Right lung (tissue), 5 donors: Measurements from ENCODE around the gene MTFR2. TPM values are rescaled to one million over a fixed set of nuclear protein-coding genes. Genes with fewer than 3 reads are reported as not detected.

Experiments
- DNase-seq, 2 donors: peaks; one replicate each; pipeline ENCODE4 v3.0.0-alpha.2; 2013
- polyA plus RNA-seq, 5 donors: library from polyadenylated mRNA; unstranded; fragments of 120-200 nt; gene quantifications; one replicate each; pipeline versions ENCODE4 v1.2.1 to v1.2.3, GENCODE V29; 2013; ENCODE audit warnings: inconsistent platforms in 1 of 5, low replicate concordance in 1 of 5; ENCODE audit not compliant: insufficient read length in 5 of 5, insufficient read depth in 1 of 5

MTFR2 gene
- polyA plus RNA-seq, 5 donors: 1.8 to 4.1 (median 3.3) TPM

GRCh38 chr6:136188486-136188885 is 61.6 kb downstream of the MTFR2 start:
- DNase-seq: no peak

GRCh38 chr6:136186363-136186762 is 63.7 kb downstream of the MTFR2 start:
- no peak for DNase-seq

GRCh38 chr6:136184738-136185137 is 65.4 kb downstream of the MTFR2 start:
- DNase-seq: no peak

- no peak for DNase-seq
These were observed 68.2 kb downstream of the MTFR2 start for GRCh38 chr6:136181861-136182260.

- no peak for DNase-seq
These were observed 68.6 kb downstream of the MTFR2 start for GRCh38 chr6:136181512-136181833.

Other genes starting within 250 kb of the MTFR2 start
- 100 to 1,000 TPM; 132 to 259 (median 235) TPM for gene BCLAF1, start 39.5 kb upstream of the MTFR2 start, polyA plus RNA-seq